HEK293 (cell line): Measurements from ENCODE around the gene UGT3A1.

ENCODE experiments used
- GLI2 ChIP-seq: fragments of 450-650 bp; formaldehyde crosslinking; IDR thresholded peaks from 2 replicates; pipeline ENCODE4; 2017; ENCODE audit warnings: missing biosample characterization, missing genetic modification characterization, low read depth, borderline replicate concordance
- KLF9 ChIP-seq: fragments of 450-650 bp; formaldehyde crosslinking; IDR thresholded peaks from 2 replicates; pipeline ENCODE4 v1.5.1; 2016; ENCODE audit warnings: missing biosample characterization, missing genetic modification characterization, low read depth
- ZBTB1 ChIP-seq: fragments of 450-650 bp; formaldehyde crosslinking; IDR thresholded peaks from 2 replicates; pipeline ENCODE4 v1.5.1; 2016; ENCODE audit warnings: missing biosample characterization, missing genetic modification characterization
- ZBTB20 ChIP-seq: fragments of 450-650 bp; formaldehyde crosslinking; IDR thresholded peaks from 2 replicates; pipeline ENCODE4 v1.5.1; 2016; ENCODE audit warnings: missing biosample characterization, missing genetic modification characterization
- ZFP41 ChIP-seq: fragments of 450-650 bp; formaldehyde crosslinking; IDR thresholded peaks from 2 replicates; pipeline ENCODE4 v1.5.1; 2016; ENCODE audit warnings: missing biosample characterization, missing genetic modification characterization, borderline replicate concordance
- ZNF114 ChIP-seq: fragments of 450-650 bp; formaldehyde crosslinking; IDR thresholded peaks from 2 replicates; pipeline ENCODE4 v1.5.0; 2017; ENCODE audit warnings: missing biosample characterization, missing genetic modification characterization
- ZNF155 ChIP-seq: fragments of 450-650 bp; formaldehyde crosslinking; IDR thresholded peaks from 2 replicates; pipeline ENCODE4 v1.5.1; 2016; ENCODE audit warnings: missing biosample characterization, missing genetic modification characterization
- ZNF248 ChIP-seq: fragments of 450-650 bp; formaldehyde crosslinking; IDR thresholded peaks from 2 replicates; pipeline ENCODE4 v1.5.1; 2017; ENCODE audit warnings: missing biosample characterization, missing genetic modification characterization
- ZNF366 ChIP-seq: fragments of 450-650 bp; formaldehyde crosslinking; conservative IDR thresholded peaks from 2 replicates; pipeline ENCODE4 v1.5.1; 2016; ENCODE audit warnings: missing biosample characterization, missing genetic modification characterization
- ZNF747 ChIP-seq: fragments of 450-650 bp; formaldehyde crosslinking; IDR thresholded peaks from 2 replicates; pipeline ENCODE4 v1.5.1; 2016; ENCODE audit warnings: missing biosample characterization, missing genetic modification characterization
- ZNF791 ChIP-seq: fragments of 450-650 bp; formaldehyde crosslinking; IDR thresholded peaks from 2 replicates; pipeline ENCODE4 v1.5.1; 2016; ENCODE audit warnings: missing biosample characterization, missing genetic modification characterization
- TF ChIP-seq, protein P1 (sequence below): fragments of 450-650 bp; IDR thresholded peaks from 2 replicates; pipeline ENCODE4 v1.5.1; 2018; ENCODE audit warnings: missing biosample characterization, missing genetic modification characterization
- TF ChIP-seq, protein P2 (sequence below): fragments of 450-650 bp; formaldehyde crosslinking; IDR thresholded peaks from 2 replicates; pipeline ENCODE4 v1.5.1; 2016; ENCODE audit warnings: missing biosample characterization, missing genetic modification characterization

DNA sequence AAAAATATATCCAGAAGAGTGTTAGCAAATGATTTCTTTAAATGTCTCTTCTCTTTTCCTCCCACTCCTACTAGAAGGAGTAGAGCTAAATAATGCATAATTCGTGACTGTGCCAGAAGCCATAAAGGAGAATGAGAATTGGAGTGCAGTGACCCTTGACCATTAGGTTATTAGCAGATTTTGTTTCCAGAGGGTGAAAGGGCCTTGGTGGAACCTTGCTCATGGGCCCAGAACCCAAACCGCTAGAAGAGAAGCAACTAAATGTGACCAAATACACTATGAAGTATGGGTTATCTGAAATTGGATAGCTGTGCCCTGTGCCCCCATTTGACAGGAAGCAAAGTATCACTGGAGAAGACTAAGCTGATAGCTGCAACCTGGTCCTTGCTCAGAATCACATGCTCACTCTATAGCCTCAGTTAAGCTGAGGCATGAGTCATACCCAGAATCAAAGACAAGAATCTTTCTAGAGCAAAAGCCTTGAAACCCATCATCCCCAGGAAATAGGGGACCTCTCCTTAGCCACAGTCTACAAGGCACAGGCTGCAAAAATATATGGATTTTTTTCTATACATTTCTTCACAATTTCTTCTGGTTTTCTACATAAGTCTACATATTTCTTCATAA lies 89.0 kb downstream of the UGT3A1 start:
- no peak for TF ChIP-seq KLF9
- TF ChIP-seq GLI2: no peak
- no peak for TF ChIP-seq ZNF366 (tag by site-specific recombination)
- no peak for TF ChIP-seq ZNF114 (tag by site-specific recombination)
- TF ChIP-seq ZNF248: no peak
- no peak for TF ChIP-seq ZBTB1
- no peak for TF ChIP-seq ZBTB20 (tag by site-specific recombination)
- TF ChIP-seq, protein P1, sequence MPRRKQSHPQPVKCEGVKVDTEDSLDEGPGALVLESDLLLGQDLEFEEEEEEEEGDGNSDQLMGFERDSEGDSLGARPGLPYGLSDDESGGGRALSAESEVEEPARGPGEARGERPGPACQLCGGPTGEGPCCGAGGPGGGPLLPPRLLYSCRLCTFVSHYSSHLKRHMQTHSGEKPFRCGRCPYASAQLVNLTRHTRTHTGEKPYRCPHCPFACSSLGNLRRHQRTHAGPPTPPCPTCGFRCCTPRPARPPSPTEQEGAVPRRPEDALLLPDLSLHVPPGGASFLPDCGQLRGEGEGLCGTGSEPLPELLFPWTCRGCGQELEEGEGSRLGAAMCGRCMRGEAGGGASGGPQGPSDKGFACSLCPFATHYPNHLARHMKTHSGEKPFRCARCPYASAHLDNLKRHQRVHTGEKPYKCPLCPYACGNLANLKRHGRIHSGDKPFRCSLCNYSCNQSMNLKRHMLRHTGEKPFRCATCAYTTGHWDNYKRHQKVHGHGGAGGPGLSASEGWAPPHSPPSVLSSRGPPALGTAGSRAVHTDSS: no peak
- TF ChIP-seq ZNF155 (tag by site-specific recombination): no peak
- no peak for TF ChIP-seq ZFP41 (tag by site-specific recombination)
- TF ChIP-seq, protein P2, sequence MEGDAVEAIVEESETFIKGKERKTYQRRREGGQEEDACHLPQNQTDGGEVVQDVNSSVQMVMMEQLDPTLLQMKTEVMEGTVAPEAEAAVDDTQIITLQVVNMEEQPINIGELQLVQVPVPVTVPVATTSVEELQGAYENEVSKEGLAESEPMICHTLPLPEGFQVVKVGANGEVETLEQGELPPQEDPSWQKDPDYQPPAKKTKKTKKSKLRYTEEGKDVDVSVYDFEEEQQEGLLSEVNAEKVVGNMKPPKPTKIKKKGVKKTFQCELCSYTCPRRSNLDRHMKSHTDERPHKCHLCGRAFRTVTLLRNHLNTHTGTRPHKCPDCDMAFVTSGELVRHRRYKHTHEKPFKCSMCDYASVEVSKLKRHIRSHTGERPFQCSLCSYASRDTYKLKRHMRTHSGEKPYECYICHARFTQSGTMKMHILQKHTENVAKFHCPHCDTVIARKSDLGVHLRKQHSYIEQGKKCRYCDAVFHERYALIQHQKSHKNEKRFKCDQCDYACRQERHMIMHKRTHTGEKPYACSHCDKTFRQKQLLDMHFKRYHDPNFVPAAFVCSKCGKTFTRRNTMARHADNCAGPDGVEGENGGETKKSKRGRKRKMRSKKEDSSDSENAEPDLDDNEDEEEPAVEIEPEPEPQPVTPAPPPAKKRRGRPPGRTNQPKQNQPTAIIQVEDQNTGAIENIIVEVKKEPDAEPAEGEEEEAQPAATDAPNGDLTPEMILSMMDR (tag by site-specific recombination): no peak
- no peak for TF ChIP-seq ZNF791 (tag by site-specific recombination)
- TF ChIP-seq ZNF747 (tag by site-specific recombination): no peak
